Measurements from ENCODE around the gene DSE. TPM values are rescaled to one million over a fixed set of nuclear protein-coding genes. Genes with fewer than 3 reads are reported as not detected.

The DSE gene
- total and polyA plus RNA-seq, 2 donors (not counting 1 experiment from before 2014, with no cell fraction given) = 8.3 to 8.6 TPM

DNA sequence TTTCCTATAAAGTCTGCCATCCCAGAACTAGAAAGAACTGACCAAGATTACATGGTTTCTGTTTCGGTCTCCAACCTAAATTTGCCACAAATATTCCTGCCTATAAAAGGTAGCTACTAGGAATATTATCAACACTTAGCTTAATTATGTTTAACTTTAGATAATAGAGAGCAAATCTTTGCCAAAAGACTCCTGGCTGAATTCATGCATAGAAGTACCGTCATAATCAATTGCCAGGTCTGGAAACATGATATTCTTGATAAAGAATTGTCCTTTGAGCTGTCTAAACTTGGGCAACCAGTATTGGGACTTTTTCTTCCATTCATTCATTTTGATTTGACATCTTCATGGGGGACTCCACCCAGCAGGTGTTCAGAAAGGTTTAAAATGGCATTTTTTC is 112.9 kb downstream of the DSE start:
- no peaks in the 10 kb centered on the region for H3K79me2 ChIP-seq (ENCODE audit: control insufficient read depth, insufficient read depth, low read length)
- POLR2A ChIA-PET = no interaction called here

DNA sequence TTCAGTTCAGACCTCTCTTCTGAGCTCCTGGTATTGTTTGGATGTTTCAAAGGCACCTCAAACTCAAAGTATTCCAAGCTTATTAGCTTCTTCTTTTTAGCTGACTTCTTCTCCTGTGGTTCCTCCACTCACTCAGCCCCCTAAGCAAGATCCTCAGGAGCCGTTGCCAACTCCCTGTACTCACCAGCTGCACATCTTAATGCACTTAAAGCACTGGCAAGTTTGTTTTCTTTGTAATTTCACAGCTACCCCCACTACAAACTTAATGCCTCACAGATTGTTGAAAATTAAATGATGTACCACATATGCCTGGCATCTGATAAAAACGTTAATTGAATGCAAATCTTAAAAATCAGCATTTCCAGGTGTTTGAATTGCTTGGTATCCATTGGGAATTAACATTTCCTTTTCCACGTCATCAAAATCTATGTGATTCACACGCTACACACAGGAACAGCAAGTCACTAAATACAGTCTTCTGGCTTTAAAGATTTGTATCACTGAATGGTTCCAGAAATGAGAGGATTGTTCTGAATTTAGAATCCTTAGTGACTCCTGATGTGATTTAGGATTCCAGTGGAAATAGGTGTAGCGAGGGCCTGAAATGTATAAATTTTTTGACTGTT is 114.9 kb downstream of the DSE start:
- ATAC-seq (ENCODE audit: low read depth) (no peak), DNase-seq (no peak)
- no peak overlapping the region for H3K27ac ChIP-seq (ENCODE audit: low read length in 2 of 2)
- no peak overlapping the region for H2AFZ ChIP-seq (ENCODE audit: insufficient read depth, low read depth, low read length, poor library complexity, severe bottlenecking)
- H3K9me3 ChIP-seq (ENCODE audit: control extremely low read depth in 1 of 3, control insufficient read depth in 2 of 3, insufficient read depth in 1 of 3, low read length in 2 of 3) = no peaks in the 10 kb centered on the region
- no peaks in the 10 kb centered on the region for H3K4me1 Mint-ChIP-seq
- CTCF ChIA-PET = no interaction called here
- no peaks in the 10 kb centered on the region for H3K36me3 ChIP-seq (replicated peaks in 1 of 2; ENCODE audit: control extremely low read depth in 1 of 2, control insufficient read depth in 1 of 2, extremely low read depth in 1 of 2, insufficient read depth in 2 of 2, low read length in 1 of 2)
- no peak overlapping the region for H3K4me3 Mint-ChIP-seq
- no peaks in the 10 kb centered on the region for H3K79me2 ChIP-seq (ENCODE audit: control insufficient read depth, insufficient read depth, low read length)
- H3K9ac ChIP-seq (ENCODE audit: low read length) = no peak overlapping the region
- H3K4me3 ChIP-seq (ENCODE audit: control extremely low read depth in 1 of 5, extremely low read depth in 1 of 5, insufficient read depth in 1 of 5, low read depth in 2 of 5, low read length in 4 of 5) = no peak overlapping the region
- intact Hi-C loops (cut with micrococcal nuclease) = no loop called here
- H3K9me3 Mint-ChIP-seq (ENCODE audit: insufficient read depth) = no peaks in the 10 kb centered on the region
- no peaks in the 10 kb centered on the region for H4K20me1 ChIP-seq (ENCODE audit: control insufficient read depth, insufficient read depth, low read length, poor library complexity, severe bottlenecking)
- peaks cover 7% of the 10 kb centered on the region for H3K27me3 Mint-ChIP-seq
- no CpG with 5 or more reads among the region's 5 CpGs for WGBS (ENCODE audit: insufficient coverage)
- no peak overlapping the region for H3K27ac Mint-ChIP-seq
- no peaks in the 10 kb centered on the region for H3K4me1 ChIP-seq (ENCODE audit: control insufficient read depth in 2 of 2, insufficient read depth in 2 of 2, low read length in 2 of 2)
- H3K4me2 ChIP-seq (replicated peaks; ENCODE audit: low read depth, low read length, poor library complexity, severe bottlenecking) = no peak overlapping the region
- H3K27me3 ChIP-seq (replicated peaks in 1 of 4; ENCODE audit: control extremely low read depth in 1 of 4, control insufficient read depth in 3 of 4, insufficient read depth in 4 of 4, low read length in 3 of 4) = no peaks in the 10 kb centered on the region
- POLR2A ChIA-PET = no interaction called here
- no peak for TF ChIP-seq EZH2 (IDR thresholded peaks at IDR 0.05; ENCODE audit: borderline replicate concordance, insufficient read depth, low read depth, low read length, poor library complexity, severe bottlenecking)
- TF ChIP-seq, protein P1, sequence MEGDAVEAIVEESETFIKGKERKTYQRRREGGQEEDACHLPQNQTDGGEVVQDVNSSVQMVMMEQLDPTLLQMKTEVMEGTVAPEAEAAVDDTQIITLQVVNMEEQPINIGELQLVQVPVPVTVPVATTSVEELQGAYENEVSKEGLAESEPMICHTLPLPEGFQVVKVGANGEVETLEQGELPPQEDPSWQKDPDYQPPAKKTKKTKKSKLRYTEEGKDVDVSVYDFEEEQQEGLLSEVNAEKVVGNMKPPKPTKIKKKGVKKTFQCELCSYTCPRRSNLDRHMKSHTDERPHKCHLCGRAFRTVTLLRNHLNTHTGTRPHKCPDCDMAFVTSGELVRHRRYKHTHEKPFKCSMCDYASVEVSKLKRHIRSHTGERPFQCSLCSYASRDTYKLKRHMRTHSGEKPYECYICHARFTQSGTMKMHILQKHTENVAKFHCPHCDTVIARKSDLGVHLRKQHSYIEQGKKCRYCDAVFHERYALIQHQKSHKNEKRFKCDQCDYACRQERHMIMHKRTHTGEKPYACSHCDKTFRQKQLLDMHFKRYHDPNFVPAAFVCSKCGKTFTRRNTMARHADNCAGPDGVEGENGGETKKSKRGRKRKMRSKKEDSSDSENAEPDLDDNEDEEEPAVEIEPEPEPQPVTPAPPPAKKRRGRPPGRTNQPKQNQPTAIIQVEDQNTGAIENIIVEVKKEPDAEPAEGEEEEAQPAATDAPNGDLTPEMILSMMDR (IDR thresholded peaks at IDR 0.05) = no peak

More for the DNA sequence above, 112.9 kb downstream of the DSE start:
- no peak for DNase-seq
- Histone ChIP-seq H3K4me3 (ENCODE audit: control extremely low read depth in 1 of 5, extremely low read depth in 1 of 5, insufficient read depth in 1 of 5, low read depth in 2 of 5, low read length in 4 of 5) (no peak overlapping the region), H3K27me3 (replicated peaks in 1 of 4; ENCODE audit: control extremely low read depth in 1 of 4, control insufficient read depth in 3 of 4, insufficient read depth in 4 of 4, low read length in 3 of 4) (no peaks in the 10 kb centered on the region), H3K4me1 (ENCODE audit: control insufficient read depth in 2 of 2, insufficient read depth in 2 of 2, low read length in 2 of 2) (no peaks in the 10 kb centered on the region), H3K4me2 (replicated peaks; ENCODE audit: low read depth, low read length, poor library complexity, severe bottlenecking) (no peak overlapping the region), H3K27ac (ENCODE audit: low read length in 2 of 2) (no peak overlapping the region), H2AFZ (ENCODE audit: insufficient read depth, low read depth, low read length, poor library complexity, severe bottlenecking) (no peak overlapping the region), H3K36me3 (replicated peaks in 1 of 2; ENCODE audit: control extremely low read depth in 1 of 2, control insufficient read depth in 1 of 2, extremely low read depth in 1 of 2, insufficient read depth in 2 of 2, low read length in 1 of 2) (no peaks in the 10 kb centered on the region), H3K9me3 (ENCODE audit: control extremely low read depth in 1 of 3, control insufficient read depth in 2 of 3, insufficient read depth in 1 of 3, low read length in 2 of 3) (no peaks in the 10 kb centered on the region), H4K20me1 (ENCODE audit: control insufficient read depth, insufficient read depth, low read length, poor library complexity, severe bottlenecking) (no peaks in the 10 kb centered on the region), H3K9ac (ENCODE audit: low read length) (no peak overlapping the region)
- intact Hi-C loops (cut with micrococcal nuclease) = no loop called here
- Mint-ChIP-seq H3K4me3 (no peak overlapping the region), H3K9me3 (ENCODE audit: insufficient read depth) (no peaks in the 10 kb centered on the region), H3K4me1 (no peaks in the 10 kb centered on the region), H3K27me3 (peaks cover 4% of the 10 kb centered on the region), H3K27ac (no peak overlapping the region)
- WGBS (ENCODE audit: insufficient coverage) = 100% methylated on average over 1 of the region's 2 CpGs
- ATAC-seq (ENCODE audit: low read depth) = no peak
- TF ChIP-seq EZH2 (IDR thresholded peaks at IDR 0.05; ENCODE audit: borderline replicate concordance, insufficient read depth, low read depth, low read length, poor library complexity, severe bottlenecking) = no peak
- TF ChIP-seq, protein P1 (IDR thresholded peaks at IDR 0.05) = no peak
- CTCF ChIA-PET = no interaction called here
